Thoracic aorta (tissue), 2 donors: ENCODE measurements around the gene ZBTB24. TPM values are rescaled to one million over a fixed set of nuclear protein-coding genes. Genes with fewer than 3 reads are reported as not detected.
A peak's percentile ranks its signal among the peaks of the same experiment; 100 is the strongest.
"Not testable (repeated sequence)": the region's sequence is repeated elsewhere in the genome, so short reads cannot be mapped to it uniquely, and the experiment has no call there.

Experiments
- ATAC-seq: fragments of 150-250 bp; one replicate; pipeline ENCODE4 v1.8.0; 2017; ENCODE audit warnings: low read depth; ENCODE audit not compliant: insufficient number of reproducible peaks, low FRiP score
- DNase-seq: peaks from one replicate; pipeline ENCODE4 v3.0.0-alpha.2; 2020; ENCODE audit warnings: low spot score
- H3K27ac ChIP-seq, 2 donors: fragments of 200-600 bp; sonication (generic); 1 replicate in 1 of 2; 2 replicates in 1 of 2; pipeline ENCODE4 v1.5.1; 2016; ENCODE audit warnings: mild to moderate bottlenecking in 2 of 2, moderate library complexity in 2 of 2
- H3K27me3 ChIP-seq: fragments of 200-600 bp; sonication (generic); replicated peaks from 2 replicates; pipeline ENCODE4 v1.6.0; 2016; ENCODE audit warnings: mild to moderate bottlenecking; ENCODE audit not compliant: insufficient read depth
- H3K36me3 ChIP-seq: fragments of 200-600 bp; sonication (generic); one replicate; pipeline ENCODE4 v1.5.1; 2016
- H3K4me1 ChIP-seq, 2 donors: fragments of 200-600 bp; sonication (generic); 1 replicate in 1 of 2; 2 replicates in 1 of 2; pipeline versions ENCODE4 v1.5.1 to v1.6.0; 2016; ENCODE audit warnings: low read depth in 2 of 2, mild to moderate bottlenecking in 1 of 2; ENCODE audit not compliant: control insufficient read depth in 1 of 2
- H3K4me3 ChIP-seq: fragments of 200-600 bp; sonication (generic); 2 replicates; pipeline ENCODE4 v1.5.1; 2016; ENCODE audit warnings: mild to moderate bottlenecking
- H3K9me3 ChIP-seq: fragments of 200-600 bp; sonication (generic); 2 replicates; pipeline ENCODE4 v1.5.1; 2016
- total RNA-seq, 2 donors: library from RNA; depleted of rRNA; stranded (reverse); fragments of >200 nt; gene quantifications; one replicate each; pipeline versions ENCODE4 v1.1.0 to v1.2.3, GENCODE V29; 2016
- TF ChIP-seq, protein P1 (sequence below): fragments of 200-600 bp; sonication (generic); IDR thresholded peaks from one replicate; pipeline ENCODE4 v1.5.1; 2019; ENCODE audit warnings: antibody characterized with exemption

Gene ZBTB24
- total RNA-seq, 2 donors from 2014 or later = 3.2 to 9.5 TPM

DNA sequence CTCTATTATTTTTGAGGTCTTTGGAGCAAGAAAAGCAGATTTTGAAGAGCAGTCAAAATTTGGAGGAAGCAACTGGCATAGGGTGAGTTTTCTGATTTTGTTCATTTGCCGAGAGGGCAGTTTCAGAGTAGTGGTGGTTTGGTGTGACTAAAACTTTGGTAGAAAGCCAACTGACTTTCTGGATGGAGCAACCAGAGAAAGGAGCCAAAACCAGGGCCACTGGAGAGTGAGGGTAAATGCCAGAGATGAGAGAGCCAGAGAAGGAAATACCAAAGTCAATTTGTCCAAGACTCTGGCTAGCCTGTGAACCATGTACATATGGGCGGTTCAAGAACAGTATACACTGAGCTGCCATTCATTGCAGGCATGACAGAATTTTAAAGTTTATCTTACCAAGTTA, 40.5 kb upstream of the ZBTB24 start:
- H3K36me3 ChIP-seq = no peaks in the 10 kb centered on the region
- DNase-seq (no peak), ATAC-seq (peak; percentile 55)
- peaks cover 0 to 4% of the 10 kb centered on the region in 2 donors for H3K4me1 ChIP-seq
- H3K27me3 ChIP-seq = no peaks in the 10 kb centered on the region
- H3K4me3 ChIP-seq = no peak overlapping the region
- TF ChIP-seq, protein P1, sequence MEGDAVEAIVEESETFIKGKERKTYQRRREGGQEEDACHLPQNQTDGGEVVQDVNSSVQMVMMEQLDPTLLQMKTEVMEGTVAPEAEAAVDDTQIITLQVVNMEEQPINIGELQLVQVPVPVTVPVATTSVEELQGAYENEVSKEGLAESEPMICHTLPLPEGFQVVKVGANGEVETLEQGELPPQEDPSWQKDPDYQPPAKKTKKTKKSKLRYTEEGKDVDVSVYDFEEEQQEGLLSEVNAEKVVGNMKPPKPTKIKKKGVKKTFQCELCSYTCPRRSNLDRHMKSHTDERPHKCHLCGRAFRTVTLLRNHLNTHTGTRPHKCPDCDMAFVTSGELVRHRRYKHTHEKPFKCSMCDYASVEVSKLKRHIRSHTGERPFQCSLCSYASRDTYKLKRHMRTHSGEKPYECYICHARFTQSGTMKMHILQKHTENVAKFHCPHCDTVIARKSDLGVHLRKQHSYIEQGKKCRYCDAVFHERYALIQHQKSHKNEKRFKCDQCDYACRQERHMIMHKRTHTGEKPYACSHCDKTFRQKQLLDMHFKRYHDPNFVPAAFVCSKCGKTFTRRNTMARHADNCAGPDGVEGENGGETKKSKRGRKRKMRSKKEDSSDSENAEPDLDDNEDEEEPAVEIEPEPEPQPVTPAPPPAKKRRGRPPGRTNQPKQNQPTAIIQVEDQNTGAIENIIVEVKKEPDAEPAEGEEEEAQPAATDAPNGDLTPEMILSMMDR = no peak
- H3K9me3 ChIP-seq = peaks cover 2% of the 10 kb centered on the region
- no peak overlapping the region for H3K27ac ChIP-seq

GRCh38 chr6:109521080-109521479, 38.1 kb upstream of the ZBTB24 start:
- H3K36me3 ChIP-seq = no peaks in the 10 kb centered on the region
- no peak overlapping the region for H3K27ac ChIP-seq
- DNase-seq (no peak), ATAC-seq (no peak)
- H3K27me3 ChIP-seq = no peaks in the 10 kb centered on the region
- peaks cover 2% of the 10 kb centered on the region for H3K9me3 ChIP-seq
- peaks cover 0 to 4% of the 10 kb centered on the region in 2 donors for H3K4me1 ChIP-seq
- no peak overlapping the region for H3K4me3 ChIP-seq
- TF ChIP-seq, protein P1 = no peak

DNA sequence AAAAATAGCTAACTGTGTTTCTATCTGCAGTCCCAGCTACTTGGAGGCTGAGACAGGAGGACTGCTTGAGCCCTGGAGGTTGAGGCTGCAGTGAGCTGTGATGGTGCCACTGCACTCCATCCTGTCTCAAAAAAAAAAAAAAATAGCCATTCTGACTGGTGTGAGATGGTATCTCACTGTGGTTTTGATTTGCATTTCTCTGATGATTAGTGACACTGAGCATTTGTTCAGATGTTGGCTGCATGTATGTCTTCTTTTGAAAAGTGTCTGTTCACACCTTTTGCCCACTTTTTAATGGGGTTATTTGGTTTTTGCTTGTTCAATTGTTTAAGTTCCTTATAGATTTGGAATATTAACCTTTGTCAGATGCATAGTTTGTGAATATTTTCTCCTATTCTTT, 36.6 kb upstream of the ZBTB24 start:
- not testable (repeated sequence) for H3K4me3 ChIP-seq, H3K27me3 ChIP-seq, H3K27ac ChIP-seq, H3K4me1 ChIP-seq, DNase-seq, ATAC-seq, H3K9me3 ChIP-seq, H3K36me3 ChIP-seq

- TF ChIP-seq, protein P1 = no peak
- Histone ChIP-seq H3K27me3 (no peaks in the 10 kb centered on the region), H3K27ac (no peak overlapping the region), H3K4me3 (no peak overlapping the region), H3K9me3 (no peaks in the 10 kb centered on the region), H3K36me3 (no peaks in the 10 kb centered on the region), H3K4me1 (peaks cover 0 to 9% of the 10 kb centered on the region in 2 donors)
- DNase-seq (no peak), ATAC-seq (no peak)
Observed at GRCh38 chr6:109516929-109517328, 33.9 kb upstream of the ZBTB24 start.

DNA sequence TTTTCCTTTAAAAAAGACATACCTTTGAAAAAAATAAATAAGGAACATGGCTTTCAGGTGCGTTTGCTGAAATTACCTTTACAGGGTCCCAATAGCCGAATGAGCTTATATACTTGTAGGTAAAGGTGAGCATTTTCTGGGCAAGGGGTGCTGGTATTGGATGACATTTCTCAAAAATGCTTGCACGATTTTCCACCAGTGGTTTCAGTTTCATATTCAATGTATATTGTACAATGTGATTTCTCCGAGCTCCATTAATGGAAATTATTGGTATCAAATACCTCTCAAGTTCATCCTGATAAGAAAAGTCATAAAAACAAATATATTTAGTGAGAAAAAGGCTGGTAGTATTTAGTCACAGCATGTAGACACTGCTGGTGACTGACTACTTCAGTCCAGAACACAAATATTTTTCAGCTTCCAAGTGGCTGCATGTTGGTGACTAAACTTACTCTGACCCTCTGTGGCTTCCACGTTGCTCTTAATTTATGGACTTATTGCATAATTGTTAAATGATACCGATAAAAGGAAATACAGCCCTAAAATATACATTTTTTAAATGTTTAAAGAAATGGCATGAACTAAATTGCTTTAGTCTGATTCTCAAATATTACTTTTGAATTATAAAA, 32.9 kb upstream of the ZBTB24 start:
- ATAC-seq = no peak
- Histone ChIP-seq H3K27me3 (no peaks in the 10 kb centered on the region), H3K4me3 (no peak overlapping the region), H3K36me3 (no peaks in the 10 kb centered on the region), H3K4me1 (peaks cover 0 to 11% of the 10 kb centered on the region in 2 donors), H3K9me3 (no peaks in the 10 kb centered on the region), H3K27ac (no peak overlapping the region)
- DNase-seq = no peak
- TF ChIP-seq, protein P1 = no peak

GRCh38 chr6:109514946-109515345, 31.9 kb upstream of the ZBTB24 start:
- no peak overlapping the region for H3K27ac ChIP-seq
- ATAC-seq (no peak), DNase-seq (no peak)
- H3K9me3 ChIP-seq = no peaks in the 10 kb centered on the region
- TF ChIP-seq, protein P1 = no peak
- H3K4me1 ChIP-seq = peaks cover 0 to 11% of the 10 kb centered on the region in 2 donors
- no peaks in the 10 kb centered on the region for H3K36me3 ChIP-seq
- no peak overlapping the region for H3K4me3 ChIP-seq
- H3K27me3 ChIP-seq = no peaks in the 10 kb centered on the region
